ENCODE results near the gene SMIM5. TPM values are rescaled to one million over a fixed set of nuclear protein-coding genes. Genes with fewer than 3 reads are reported as not detected.
A peak's percentile ranks its signal among the peaks of the same experiment; 100 is the strongest.

SMIM5 gene
- total and polyA plus RNA-seq, 9 of the 15 experiments (the other 6 are each of a cell fraction or from before 2014, with no cell fraction given): 0.08 TPM; not detected in 8

- peak; percentile 6 for TF ChIP-seq PRDM10 (IDR thresholded peaks at IDR 0.05; ENCODE audit: partially characterized antibody)
- 0 out of 2 replicates have a peak, but pooled peaks have one; percentile 35 for TF ChIP-seq FOXK1 (CRISPR knock-in tag; IDR thresholded peaks at IDR 0.05; ENCODE audit: borderline replicate concordance)
- peak; percentile 83 for TF ChIP-seq MGA (IDR thresholded peaks at IDR 0.05)
- peak; percentile 99 for TF ChIP-seq TGIF2 (CRISPR knock-in tag; IDR thresholded peaks at IDR 0.05)
- peak; percentile 43; the same call in 1 of the 2 replicates for TF ChIP-seq ZBTB33 (CRISPR knock-in tag; IDR thresholded peaks at IDR 0.05)
Measured at GRCh38 chr17:75633486-75634375, 497 bp downstream of the SMIM5 start (continued).
